Left lung (tissue), 10 donors: ENCODE data around the gene BMAL1. TPM values are rescaled to one million over a fixed set of nuclear protein-coding genes. Genes with fewer than 3 reads are reported as not detected.

ENCODE experiments used
- ATAC-seq: fragments of 200-7000 bp; cut with Tn5 transposase; one replicate; pipeline ENCODE4 v1.9.1; 2020; ENCODE audit warnings: moderate library complexity
- DNase-seq, 4 donors: peaks; one replicate each; pipeline ENCODE4 v3.0.0-alpha.2; 2013 to 2020
- H3K27ac ChIP-seq, 2 donors: fragments of 200-600 bp; sonication (generic) in 1 of 2; one replicate each; pipeline versions ENCODE4 v1.5.0 to v1.8.0; 2020 to 2021
- H3K27me3 ChIP-seq, 2 donors: fragments of 200-600 bp; sonication (generic) in 1 of 2; one replicate each; pipeline versions ENCODE4 v1.5.0 to v1.8.0; 2020 to 2021
- H3K36me3 ChIP-seq, 2 donors: fragments of 200-600 bp; sonication (generic) in 1 of 2; one replicate each; pipeline versions ENCODE4 v1.5.0 to v1.8.0; 2020 to 2021
- H3K4me1 ChIP-seq, 2 donors: fragments of 200-600 bp; one replicate each; pipeline ENCODE4 v1.8.0; 2021
- H3K4me3 ChIP-seq, 2 donors: fragments of 200-600 bp; sonication (generic) in 1 of 2; one replicate each; pipeline versions ENCODE4 v1.5.0 to v1.8.0; 2020 to 2021; ENCODE audit warnings: mild to moderate bottlenecking in 1 of 2
- H3K9me3 ChIP-seq, 2 donors: fragments of 200-600 bp; sonication (generic) in 1 of 2; one replicate each; pipeline versions ENCODE4 v1.5.0 to v1.8.0; 2020 to 2021
- intact Hi-C, 2 donors: fragments of 100-400 bp; cut with DNase I; formaldehyde crosslinking; loops; one replicate each; pipeline versions ENCODE4 v1.11.2 to v1.14.2; 2022
- polyA plus RNA-seq, 6 donors: library from polyadenylated mRNA; unstranded; fragments of 120-200 nt; gene quantifications; one replicate each; pipeline ENCODE4 v1.2.1, GENCODE V29; 2013; ENCODE audit not compliant: insufficient read length in 6 of 6
- total RNA-seq, 2 donors: library from RNA; stranded (reverse); fragmentation: NEBNext Ultra II Directional; extraction: Animal tissue kit (Norgen Biotek cat#: 25700); gene quantifications; one replicate each; pipeline ENCODE4 v1.2.1, GENCODE V29; 2021
- TF ChIP-seq, protein P1 (sequence below), 2 donors: fragments of 200-600 bp; sonication (generic) in 1 of 2; IDR thresholded peaks; one replicate each; pipeline versions ENCODE4 v1.5.0 to v1.8.0; 2021; ENCODE audit warnings: antibody characterized with exemption in 2 of 2
- donor health status: DM: no; HTN: yes; CAD: no.
- donor health status: DM: no; HTN: no; CAD: no.

BMAL1 gene
- total and polyA plus RNA-seq, 8 donors: 10.2 to 31.6 (median 12.5) TPM

DNA sequence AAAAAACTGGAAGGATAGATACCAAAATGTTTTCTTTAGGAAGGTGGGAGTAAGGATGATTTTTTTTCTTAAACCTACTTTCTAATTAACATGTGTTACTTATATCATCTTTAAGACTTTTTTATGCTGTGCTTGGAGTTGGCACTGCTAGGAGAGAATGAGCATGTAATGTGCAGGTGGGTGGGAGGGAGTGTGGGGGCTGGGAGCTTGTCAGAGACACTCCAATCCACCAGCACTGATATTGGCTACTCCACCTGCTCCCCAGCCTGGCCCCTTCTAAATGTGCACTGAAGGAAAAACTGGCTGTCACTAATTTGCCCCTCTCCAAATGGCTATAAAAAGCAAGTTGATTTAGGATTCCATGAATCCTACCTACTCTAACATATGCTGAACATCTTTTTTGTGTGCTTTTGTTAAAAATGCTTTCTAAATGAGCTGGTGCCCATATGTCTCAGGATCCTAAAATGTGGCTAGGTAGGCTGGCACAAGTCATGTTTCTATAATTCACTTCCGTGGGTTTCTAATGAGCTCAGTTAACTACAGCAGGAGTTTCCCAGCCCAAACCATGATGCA lies 44.3 kb upstream of the BMAL1 start:
- Histone ChIP-seq H3K27ac (no peak overlapping the region), H3K4me1 (peaks cover 0 to 6% of the 10 kb centered on the region in 2 donors), H3K4me3 (no peak overlapping the region), H3K9me3 (no peaks in the 10 kb centered on the region), H3K27me3 (no peaks in the 10 kb centered on the region), H3K36me3 (no peaks in the 10 kb centered on the region)
- intact Hi-C loops: loop anchor here in 1 of 2 donors (10.0 kb wide), 1 partner anchor 112 kb away; no protein-coding TSS in a partner anchor
- ATAC-seq (no peak), DNase-seq (no peak)
- TF ChIP-seq, protein P1, sequence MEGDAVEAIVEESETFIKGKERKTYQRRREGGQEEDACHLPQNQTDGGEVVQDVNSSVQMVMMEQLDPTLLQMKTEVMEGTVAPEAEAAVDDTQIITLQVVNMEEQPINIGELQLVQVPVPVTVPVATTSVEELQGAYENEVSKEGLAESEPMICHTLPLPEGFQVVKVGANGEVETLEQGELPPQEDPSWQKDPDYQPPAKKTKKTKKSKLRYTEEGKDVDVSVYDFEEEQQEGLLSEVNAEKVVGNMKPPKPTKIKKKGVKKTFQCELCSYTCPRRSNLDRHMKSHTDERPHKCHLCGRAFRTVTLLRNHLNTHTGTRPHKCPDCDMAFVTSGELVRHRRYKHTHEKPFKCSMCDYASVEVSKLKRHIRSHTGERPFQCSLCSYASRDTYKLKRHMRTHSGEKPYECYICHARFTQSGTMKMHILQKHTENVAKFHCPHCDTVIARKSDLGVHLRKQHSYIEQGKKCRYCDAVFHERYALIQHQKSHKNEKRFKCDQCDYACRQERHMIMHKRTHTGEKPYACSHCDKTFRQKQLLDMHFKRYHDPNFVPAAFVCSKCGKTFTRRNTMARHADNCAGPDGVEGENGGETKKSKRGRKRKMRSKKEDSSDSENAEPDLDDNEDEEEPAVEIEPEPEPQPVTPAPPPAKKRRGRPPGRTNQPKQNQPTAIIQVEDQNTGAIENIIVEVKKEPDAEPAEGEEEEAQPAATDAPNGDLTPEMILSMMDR (IDR thresholded peaks at IDR 0.05): no peak

DNA sequence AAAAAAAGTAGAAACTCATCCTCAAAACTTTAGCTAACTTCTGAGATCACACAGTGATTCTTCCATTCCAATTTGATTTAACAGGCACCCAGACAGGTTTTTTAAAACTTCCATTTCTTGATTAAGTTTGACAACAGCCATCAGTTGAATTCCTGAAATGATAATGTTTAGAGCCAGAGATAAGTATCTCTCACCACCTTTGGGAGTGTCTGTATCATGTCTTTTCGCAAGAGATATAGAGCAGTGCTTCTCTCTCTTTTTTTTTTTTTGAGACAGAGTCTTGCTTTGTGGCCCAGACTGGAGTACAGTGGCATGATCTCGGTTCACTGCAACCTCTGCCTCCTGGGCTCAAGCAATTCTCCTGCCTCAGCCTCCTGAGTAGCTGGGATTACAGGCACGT lies 41.7 kb upstream of the BMAL1 start:
- Histone ChIP-seq H3K4me3 (no peak overlapping the region), H3K4me1 (no peaks in the 10 kb centered on the region), H3K27me3 (no peaks in the 10 kb centered on the region), H3K36me3 (no peaks in the 10 kb centered on the region), H3K27ac (no peak overlapping the region), H3K9me3 (no peaks in the 10 kb centered on the region)
- DNase-seq: no peak
- intact Hi-C loops: loop anchor here in 1 of 2 donors (10.0 kb wide), 1 partner anchor 109 kb away; no protein-coding TSS in a partner anchor
- no peak for ATAC-seq
- TF ChIP-seq, protein P1 (IDR thresholded peaks at IDR 0.05): no peak

DNA sequence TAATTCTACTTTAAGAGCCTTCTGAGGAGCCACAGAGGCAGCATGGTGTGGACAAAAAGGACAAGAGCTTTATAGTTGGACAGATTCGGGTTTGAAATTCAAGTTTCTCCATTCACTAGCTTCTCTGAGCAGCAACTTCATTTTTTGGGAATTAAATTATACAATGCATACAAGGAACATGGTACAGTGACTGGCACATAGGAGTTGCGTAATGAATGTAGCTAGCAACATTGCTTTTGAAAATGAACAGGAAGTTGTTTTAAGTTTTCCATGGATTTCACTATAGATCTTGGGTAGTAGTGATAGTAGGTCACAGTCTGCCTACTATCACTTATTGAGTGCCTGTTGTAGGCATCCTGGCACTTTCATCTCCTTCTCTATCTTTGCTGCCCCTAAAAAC lies 41.0 kb upstream of the BMAL1 start:
- Histone ChIP-seq H3K27me3 (no peaks in the 10 kb centered on the region), H3K27ac (no peak overlapping the region), H3K9me3 (no peaks in the 10 kb centered on the region), H3K36me3 (no peaks in the 10 kb centered on the region), H3K4me1 (no peaks in the 10 kb centered on the region), H3K4me3 (no peak overlapping the region)
- ATAC-seq (no peak), DNase-seq (no peak)
- TF ChIP-seq, protein P1 (IDR thresholded peaks at IDR 0.05): no peak
- intact Hi-C loops: loop anchor here in 1 of 2 donors (10.0 kb wide), 1 partner anchor 108 kb away; no protein-coding TSS in a partner anchor

DNA sequence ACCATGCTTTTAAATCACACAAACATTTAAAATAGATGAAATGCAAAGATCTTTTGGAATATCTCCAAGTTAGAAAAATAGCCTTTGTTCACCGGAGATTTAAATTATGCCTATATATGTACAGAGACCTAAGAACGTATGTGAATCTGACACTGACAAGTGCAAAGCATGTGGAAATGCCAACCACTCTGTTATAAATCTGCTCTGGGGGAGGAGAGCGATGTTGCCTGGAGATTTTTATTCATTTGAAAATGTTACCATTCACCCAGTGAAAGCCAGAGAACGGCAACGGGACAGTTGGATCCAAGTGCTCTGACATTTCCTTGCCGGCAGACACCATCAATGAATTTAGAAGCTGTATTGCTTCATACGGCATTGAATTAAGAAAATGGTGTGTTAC lies 39.8 kb upstream of the BMAL1 start:
- Histone ChIP-seq H3K4me1 (no peaks in the 10 kb centered on the region), H3K9me3 (no peaks in the 10 kb centered on the region), H3K4me3 (no peak overlapping the region), H3K27me3 (no peaks in the 10 kb centered on the region), H3K27ac (no peak overlapping the region), H3K36me3 (no peaks in the 10 kb centered on the region)
- no peak for DNase-seq
- TF ChIP-seq, protein P1 (IDR thresholded peaks at IDR 0.05): no peak
- ATAC-seq: no peak
- intact Hi-C loops: loop anchor here in 1 of 2 donors (10.0 kb wide), 1 partner anchor 107 kb away; no protein-coding TSS in a partner anchor

DNA sequence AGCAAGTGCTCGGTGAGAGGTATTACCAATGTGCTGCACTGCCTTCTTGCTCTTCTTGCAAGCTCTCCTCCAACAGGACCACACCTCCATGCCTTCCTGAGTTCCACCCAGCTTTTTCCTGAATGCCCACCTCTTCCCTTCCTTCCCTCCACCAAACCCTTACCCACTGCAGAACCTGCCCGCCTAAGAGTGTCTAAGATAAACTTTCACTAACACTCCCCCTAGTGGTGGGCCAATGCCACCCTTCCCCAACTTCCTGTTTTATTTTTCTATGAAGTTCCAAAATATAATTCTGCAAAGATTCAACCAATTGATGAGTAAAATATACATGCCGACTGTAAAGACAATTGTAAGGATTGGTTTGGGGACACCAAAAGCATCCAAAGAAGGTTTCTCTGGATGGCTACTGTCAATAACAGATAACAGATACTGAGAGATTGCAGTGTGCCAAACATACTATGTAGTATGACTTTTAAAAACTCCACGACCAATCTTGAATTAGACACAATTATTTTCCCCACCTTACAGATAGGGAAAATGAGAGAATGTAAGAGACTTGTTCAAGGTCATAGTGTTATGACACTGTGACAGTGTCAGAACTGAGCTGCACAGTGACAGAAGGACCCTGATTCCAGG lies 38.6 kb upstream of the BMAL1 start:
- Histone ChIP-seq H3K4me1 (no peaks in the 10 kb centered on the region), H3K9me3 (no peaks in the 10 kb centered on the region), H3K27ac (no peak overlapping the region), H3K36me3 (no peaks in the 10 kb centered on the region), H3K27me3 (peaks cover 0 to 5% of the 10 kb centered on the region in 2 donors), H3K4me3 (no peak overlapping the region)
- ATAC-seq (peak; percentile 88), DNase-seq (peak in 1 of 4 donors; percentile 48)
- TF ChIP-seq, protein P1 (IDR thresholded peaks at IDR 0.05): peak; percentile 72 to 78
- intact Hi-C loops: loop anchor here in 1 of 2 donors (10.0 kb wide), 1 partner anchor 106 kb away; no protein-coding TSS in a partner anchor
